OCI-LY7 (cell line): ENCODE measurements around the gene HSPH1. TPM values are rescaled to one million over a fixed set of nuclear protein-coding genes. Genes with fewer than 3 reads are reported as not detected.

ENCODE experiments used
- BruUV-seq: library from RNA; stranded (reverse); fragments of 400-500 nt; replicated peaks from 2 replicates; lab custom pipeline; 2021; lab: Mats Ljungman, UMichigan
- CTCF ChIA-PET: fragments of 300-600 bp; sonication (Branson Sonifier 250); formaldehyde crosslinking; loops from one replicate; lab custom pipeline; 2022; ENCODE audit warnings: antibody characterized with exemption; ENCODE audit not compliant: unreplicated experiment; lab: Charles Lee
- POLR2A ChIA-PET: fragments of 300-600 bp; sonication (Branson Sonifier 250); formaldehyde crosslinking; loops from one replicate; lab custom pipeline; 2022; ENCODE audit warnings: antibody characterized with exemption; lab: Charles Lee
- DNase-seq: peaks from one replicate; pipeline ENCODE4 v3.0.0-alpha.2; 2015; ENCODE audit warnings: low spot score
- H2AFZ ChIP-seq: fragments of 200-600 bp; sonication (generic), shearing (Covaris generic); 2 replicates; pipeline ENCODE4 v1.6.1; 2014; ENCODE audit warnings: mild to moderate bottlenecking, antibody characterized with exemption, low read length, moderate library complexity
- H3K27ac ChIP-seq: fragments of 200-600 bp; sonication (generic); 2 replicates; pipeline ENCODE4 v1.5.1; 2014; ENCODE audit warnings: mixed run types, low read depth, mild to moderate bottlenecking, moderate library complexity, low read length, inconsistent platforms; ENCODE audit not compliant: poor library complexity, severe bottlenecking
- H3K36me3 ChIP-seq: fragments of 200-600 bp; sonication (generic); 2 replicates; pipeline ENCODE4 v1.6.1; 2014; ENCODE audit warnings: mild to moderate bottlenecking, antibody characterized with exemption, low read length, moderate library complexity, mixed read lengths; ENCODE audit not compliant: insufficient read depth
- H3K4me1 ChIP-seq: fragments of 200-600 bp; sonication (generic); 2 replicates; pipeline ENCODE4 v1.5.1; 2014; ENCODE audit warnings: mild to moderate bottlenecking, low read length; ENCODE audit not compliant: insufficient read depth, poor library complexity, severe bottlenecking
- H3K4me2 ChIP-seq: fragments of 200-600 bp; sonication (generic); 2 replicates; pipeline ENCODE4 v1.6.1; 2014; ENCODE audit warnings: mild to moderate bottlenecking, low read length
- H3K4me3 ChIP-seq: fragments of 200-600 bp; sonication (generic); 2 replicates; pipeline ENCODE4 v1.5.1; 2014; ENCODE audit warnings: mild to moderate bottlenecking, low read depth, low read length; ENCODE audit not compliant: poor library complexity, severe bottlenecking
- H3K79me2 ChIP-seq: fragments of 200-600 bp; sonication (generic); 2 replicates; pipeline ENCODE4 v1.6.1; 2016; ENCODE audit warnings: low read depth, mild to moderate bottlenecking, low read length, moderate library complexity, mixed read lengths; ENCODE audit not compliant: insufficient read depth
- H3K9me2 ChIP-seq: fragments of 200-600 bp; sonication (generic); 2 replicates; pipeline ENCODE4 v1.6.1; 2016; ENCODE audit warnings: mild to moderate bottlenecking, low read length, mixed read lengths; ENCODE audit not compliant: insufficient read depth
- H3K9me3 ChIP-seq: fragments of 200-600 bp; sonication (generic); 2 replicates; pipeline ENCODE4 v1.6.1; 2014; ENCODE audit warnings: mild to moderate bottlenecking, mixed run types, low read length, mixed read lengths
- H4K20me1 ChIP-seq: fragments of 200-600 bp; sonication (generic); 2 replicates; pipeline ENCODE4 v1.6.1; 2014; ENCODE audit warnings: mild to moderate bottlenecking, antibody characterized with exemption, low read length, moderate library complexity, mixed read lengths; ENCODE audit not compliant: insufficient read depth
- EZH2phosphoT487 ChIP-seq: fragments of 200-600 bp; sonication (generic); IDR thresholded peaks from 2 replicates; pipeline ENCODE4 v1.6.1; 2018; ENCODE audit warnings: low read depth, borderline replicate concordance, mild to moderate bottlenecking, mixed run types, antibody characterized with exemption, low read length, moderate library complexity, mixed read lengths
- intact Hi-C: fragments of 100-400 bp; cut with micrococcal nuclease; formaldehyde crosslinking; loops from one replicate; pipeline ENCODE4 v1.10.0; 2022; ENCODE audit not compliant: unreplicated experiment
- total RNA-seq, 2 experiments: library from RNA; depleted of rRNA in 1 of 2; stranded (reverse); fragments of >200 nt in 1 of 2; shearing (Covaris generic) in 1 of 2; gene quantifications; 2 replicates each; pipeline ENCODE4 v1.2.3, GENCODE V29; 2014 to 2022
- TF ChIP-seq, protein P1 (sequence below): fragments of 200-600 bp; sonication (generic); conservative IDR thresholded peaks from 2 replicates; pipeline ENCODE4 v1.5.1; 2014; ENCODE audit warnings: mild to moderate bottlenecking, antibody characterized with exemption, low read length, moderate library complexity, mixed read lengths

The HSPH1 gene
- total RNA-seq, 2 experiments from 2014 or later: 89.6 to 176 TPM

DNA sequence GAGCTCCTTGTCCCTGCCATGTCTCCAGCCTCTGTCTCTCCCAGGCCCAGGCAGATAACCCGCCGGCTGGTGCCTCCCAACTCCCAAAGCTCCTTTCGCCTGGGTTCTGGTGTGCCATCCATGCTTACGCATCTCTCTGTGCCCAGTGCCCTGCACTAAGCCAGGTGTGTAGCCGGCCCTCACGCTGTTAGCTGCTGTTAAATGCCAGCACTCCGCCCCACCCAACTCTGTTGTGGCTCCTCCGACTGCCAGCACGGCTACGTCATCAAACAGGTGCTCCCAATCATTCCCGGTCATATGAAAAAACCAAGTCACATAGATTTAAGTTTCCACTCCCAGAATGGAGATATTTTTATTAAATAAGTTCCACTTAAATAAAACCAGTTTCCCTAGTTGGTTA lies 7.0 kb upstream of the HSPH1 start:
- POLR2A ChIA-PET: interaction anchor here (0.6 kb wide), 1 partner anchor 52 kb away, joined by 6 read pairs; no protein-coding TSS in a partner anchor
- H4K20me1 ChIP-seq: no peaks in the 10 kb centered on the region
- H3K4me2 ChIP-seq: no peak overlapping the region
- BruUV-seq: no TSS peak
- CTCF ChIA-PET: no interaction called here
- no peaks in the 10 kb centered on the region for H3K4me1 ChIP-seq
- H3K9me2 ChIP-seq: no peaks in the 10 kb centered on the region
- TF ChIP-seq, protein P1, sequence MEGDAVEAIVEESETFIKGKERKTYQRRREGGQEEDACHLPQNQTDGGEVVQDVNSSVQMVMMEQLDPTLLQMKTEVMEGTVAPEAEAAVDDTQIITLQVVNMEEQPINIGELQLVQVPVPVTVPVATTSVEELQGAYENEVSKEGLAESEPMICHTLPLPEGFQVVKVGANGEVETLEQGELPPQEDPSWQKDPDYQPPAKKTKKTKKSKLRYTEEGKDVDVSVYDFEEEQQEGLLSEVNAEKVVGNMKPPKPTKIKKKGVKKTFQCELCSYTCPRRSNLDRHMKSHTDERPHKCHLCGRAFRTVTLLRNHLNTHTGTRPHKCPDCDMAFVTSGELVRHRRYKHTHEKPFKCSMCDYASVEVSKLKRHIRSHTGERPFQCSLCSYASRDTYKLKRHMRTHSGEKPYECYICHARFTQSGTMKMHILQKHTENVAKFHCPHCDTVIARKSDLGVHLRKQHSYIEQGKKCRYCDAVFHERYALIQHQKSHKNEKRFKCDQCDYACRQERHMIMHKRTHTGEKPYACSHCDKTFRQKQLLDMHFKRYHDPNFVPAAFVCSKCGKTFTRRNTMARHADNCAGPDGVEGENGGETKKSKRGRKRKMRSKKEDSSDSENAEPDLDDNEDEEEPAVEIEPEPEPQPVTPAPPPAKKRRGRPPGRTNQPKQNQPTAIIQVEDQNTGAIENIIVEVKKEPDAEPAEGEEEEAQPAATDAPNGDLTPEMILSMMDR: no peak
- TF ChIP-seq EZH2phosphoT487: no peak
- no peaks in the 10 kb centered on the region for H3K36me3 ChIP-seq
- no peaks in the 10 kb centered on the region for H3K79me2 ChIP-seq
- no peaks in the 10 kb centered on the region for H3K9me3 ChIP-seq
- intact Hi-C loops: no loop called here
- no peak for DNase-seq
- H3K27ac ChIP-seq: no peak overlapping the region
- no peak overlapping the region for H2AFZ ChIP-seq
- no peak overlapping the region for H3K4me3 ChIP-seq

- ChIA-PET CTCF (no interaction called here), POLR2A (no interaction called here)
- no peak overlapping the region for H3K27ac ChIP-seq
- no peaks in the 10 kb centered on the region for H3K9me2 ChIP-seq
- TF ChIP-seq, protein P1: no peak
- TF ChIP-seq EZH2phosphoT487: no peak
- H3K79me2 ChIP-seq: no peaks in the 10 kb centered on the region
- no peak for DNase-seq
- no peaks in the 10 kb centered on the region for H3K9me3 ChIP-seq
- H2AFZ ChIP-seq: no peak overlapping the region
- no peaks in the 10 kb centered on the region for H3K36me3 ChIP-seq
- intact Hi-C loops: no loop called here
- no peaks in the 10 kb centered on the region for H4K20me1 ChIP-seq
- no peak overlapping the region for H3K4me2 ChIP-seq
- H3K4me3 ChIP-seq: no peak overlapping the region
- peaks cover 5% of the 10 kb centered on the region for H3K4me1 ChIP-seq
- BruUV-seq: no TSS peak
These were observed 6.5 kb upstream of the HSPH1 start for GRCh38 chr13:31168166-31168565.

GRCh38 chr13:31167490-31167889 lies 5.8 kb upstream of the HSPH1 start:
- ChIA-PET CTCF (no interaction called here), POLR2A (no interaction called here)
- Histone ChIP-seq H3K36me3 (no peaks in the 10 kb centered on the region), H3K4me2 (no peak overlapping the region), H3K4me1 (peaks cover 10% of the 10 kb centered on the region), H3K79me2 (no peaks in the 10 kb centered on the region), H4K20me1 (no peaks in the 10 kb centered on the region), H3K4me3 (no peak overlapping the region), H3K9me2 (no peaks in the 10 kb centered on the region), H3K9me3 (no peaks in the 10 kb centered on the region), H2AFZ (no peak overlapping the region), H3K27ac (no peak overlapping the region)
- intact Hi-C loops: no loop called here
- DNase-seq: no peak
- BruUV-seq: no TSS peak
- TF ChIP-seq, protein P1: no peak
- TF ChIP-seq EZH2phosphoT487: no peak
